Measurements from ENCODE around the gene SMARCB1.

- TF ChIP-seq CTCF (IDR thresholded peaks at IDR 0.05): no peak
- TF ChIP-seq ZFX (IDR thresholded peaks at IDR 0.05; ENCODE audit: borderline replicate concordance): no peak
Observed at GRCh38 chr22:23793326-23793725, 6.6 kb downstream of the SMARCB1 start.
